H1 (cell line): Measurements from ENCODE around the gene PGPEP1. TPM values are rescaled to one million over a fixed set of nuclear protein-coding genes. Genes with fewer than 3 reads are reported as not detected.
"Not testable (repeated sequence)": the region's sequence is repeated elsewhere in the genome, so short reads cannot be mapped to it uniquely, and the experiment has no call there.

Experiments used
- CTCF ChIA-PET: fragments of 300-600 bp; sonication (Branson Sonifier 250); formaldehyde crosslinking; loops from one replicate; lab custom pipeline; 2021; ENCODE audit not compliant: partially characterized antibody; lab: Charles Lee
- POLR2A ChIA-PET: fragments of 300-600 bp; sonication (Branson Sonifier 250); formaldehyde crosslinking; loops from one replicate; lab custom pipeline; 2021; ENCODE audit warnings: inconsistent platforms; ENCODE audit not compliant: partially characterized antibody; lab: Charles Lee
- DNase-seq, 2 experiments: peaks; one replicate each; pipeline versions ENCODE4 v3.0.0 to v3.0.0-alpha.2; 2010 to 2022; ENCODE audit warnings: low spot score in 2 of 2, low read depth in 1 of 2, mixed read lengths in 1 of 2
- FAIRE-seq: peaks from 2 replicates; lab custom pipeline; 2011; peaks lifted over from hg19 to GRCh38; lab: Jason Lieb, UNC
- H2AFZ ChIP-seq: 2 replicates; pipeline ENCODE4 v1.8.1; 2012; ENCODE audit warnings: low read length, inconsistent platforms
- H2AK5ac ChIP-seq: 2 replicates; pipeline ENCODE4 v1.6.1; 2013; ENCODE audit warnings: low read depth, low read length
- H2BK120ac ChIP-seq: replicated peaks from 2 replicates; pipeline ENCODE3; 2013; ENCODE audit warnings: low read depth, low read length, inconsistent platforms
- H2BK12ac ChIP-seq: 2 replicates; pipeline ENCODE4 v1.6.1; 2013; ENCODE audit warnings: low read depth, low read length
- H2BK15ac ChIP-seq: 2 replicates; pipeline ENCODE4 v1.6.1; 2013; ENCODE audit warnings: low read length
- H2BK20ac ChIP-seq: 2 replicates; pipeline ENCODE4 v1.6.1; 2013; ENCODE audit warnings: low read length
- H2BK5ac ChIP-seq: 2 replicates; pipeline ENCODE4 v1.6.1; 2013; ENCODE audit warnings: low read depth, low read length
- H3K14ac ChIP-seq: 2 replicates; pipeline ENCODE4 v1.6.1; 2013; ENCODE audit warnings: inconsistent platforms; ENCODE audit not compliant: insufficient read length
- H3K18ac ChIP-seq: 2 replicates; pipeline ENCODE4 v1.6.1; 2013; ENCODE audit warnings: low read length; ENCODE audit errors: extremely low read depth
- H3K23ac ChIP-seq: 2 replicates; pipeline ENCODE4 v1.6.1; 2013; ENCODE audit warnings: inconsistent platforms; ENCODE audit not compliant: insufficient read length
- H3K23me2 ChIP-seq: 2 replicates; pipeline ENCODE4 v1.6.1; 2013; ENCODE audit warnings: low read depth, low read length
- H3K27ac ChIP-seq: 2 replicates; pipeline ENCODE4 v1.6.1; 2011; ENCODE audit warnings: low read depth, low read length, inconsistent platforms
- H3K27me3 ChIP-seq, 4 experiments: replicated peaks in 1 of 4; 1 replicate in 1 of 4; 2 replicates in 3 of 4; pipeline versions ENCODE4 v1.6.1 to v1.8.1; 2011 to 2013; ENCODE audit warnings: low read length in 3 of 4, mild to moderate bottlenecking in 3 of 4, inconsistent platforms in 2 of 4, mixed read lengths in 2 of 4, moderate library complexity in 1 of 4; ENCODE audit not compliant: control insufficient read depth in 3 of 4, insufficient read depth in 3 of 4; ENCODE audit errors: extremely low read depth in 1 of 4
- H3K36me3 ChIP-seq, 4 experiments: 2 replicates each; pipeline versions ENCODE4 v1.6.1 to v1.8.1; 2011 to 2013; ENCODE audit warnings: mild to moderate bottlenecking in 4 of 4, low read length in 3 of 4, moderate library complexity in 2 of 4, control low read depth in 1 of 4, inconsistent platforms in 1 of 4; ENCODE audit not compliant: insufficient read depth in 4 of 4, control insufficient read depth in 2 of 4
- H3K4ac ChIP-seq: replicated peaks from 2 replicates; pipeline ENCODE3; 2013; ENCODE audit warnings: low read length, low read depth, mixed read lengths, inconsistent platforms; ENCODE audit not compliant: insufficient read length
- H3K4me1 ChIP-seq, 4 experiments: replicated peaks in 1 of 4; 1 replicate in 1 of 4; 2 replicates in 3 of 4; pipeline versions ENCODE4 v1.6.1 to v1.8.1; 2011 to 2013; ENCODE audit warnings: low read length in 3 of 4, inconsistent platforms in 2 of 4, mixed read lengths in 1 of 4; ENCODE audit not compliant: insufficient read depth in 4 of 4, control insufficient read depth in 3 of 4
- H3K4me2 ChIP-seq, 2 experiments: 2 replicates each; pipeline versions ENCODE4 v1.6.1 to v1.8.1; 2011 to 2013; ENCODE audit warnings: low read depth in 2 of 2, low read length in 2 of 2, control low read depth in 1 of 2, inconsistent platforms in 1 of 2, mild to moderate bottlenecking in 1 of 2; ENCODE audit not compliant: insufficient read depth in 1 of 2
- H3K4me3 ChIP-seq, 4 experiments: fragments of 200-600, 300-600 bp in 1 of 4; sonication (generic), shearing (Covaris generic), sonication (Bioruptor Twin) in 1 of 4; 2 replicates each; pipeline versions ENCODE4 v1.5.1 to v1.8.1; 2011 to 2016; ENCODE audit warnings: low read length in 4 of 4, low read depth in 3 of 4, control low read depth in 2 of 4, inconsistent platforms in 2 of 4, mild to moderate bottlenecking in 2 of 4, mixed read lengths in 1 of 4, moderate library complexity in 1 of 4; ENCODE audit not compliant: insufficient read depth in 2 of 4; ENCODE audit errors: extremely low read depth in 1 of 4
- H3K56ac ChIP-seq: replicated peaks from 2 replicates; pipeline ENCODE3; 2013; ENCODE audit warnings: low read depth, mild to moderate bottlenecking, mixed read lengths, low read length, inconsistent platforms; ENCODE audit not compliant: insufficient read length
- H3K79me1 ChIP-seq: 2 replicates; pipeline ENCODE4 v1.6.1; 2013; ENCODE audit warnings: low read depth, low read length, control low read depth
- H3K79me2 ChIP-seq, 2 experiments: 2 replicates each; pipeline versions ENCODE4 v1.6.1 to v1.8.1; 2012 to 2013; ENCODE audit warnings: low read length in 2 of 2, mild to moderate bottlenecking in 2 of 2, inconsistent platforms in 1 of 2; ENCODE audit not compliant: insufficient read depth in 2 of 2, control insufficient read depth in 1 of 2
- H3K9ac ChIP-seq, 4 experiments: replicated peaks in 1 of 4; 1 replicate in 1 of 4; 2 replicates in 3 of 4; pipeline versions ENCODE4 v1.6.1 to v1.8.1; 2011 to 2013; ENCODE audit warnings: low read depth in 3 of 4, low read length in 3 of 4, control low read depth in 2 of 4, mild to moderate bottlenecking in 2 of 4, moderate library complexity in 2 of 4, inconsistent platforms in 1 of 4; ENCODE audit errors: extremely low read depth in 1 of 4
- H3K9me3 ChIP-seq, 2 experiments: 2 replicates each; pipeline versions ENCODE4 v1.6.1 to v1.8.1; 2012 to 2013; ENCODE audit warnings: mild to moderate bottlenecking in 2 of 2, moderate library complexity in 2 of 2, control low read depth in 1 of 2, inconsistent platforms in 1 of 2, low read depth in 1 of 2, low read length in 1 of 2, mixed read lengths in 1 of 2; ENCODE audit not compliant: insufficient read depth in 2 of 2
- H4K20me1 ChIP-seq, 2 experiments: replicated peaks in 1 of 2; 2 replicates each; pipeline versions ENCODE3 to v1.8.1; 2011 to 2013; ENCODE audit warnings: inconsistent platforms in 2 of 2, low read length in 2 of 2, mild to moderate bottlenecking in 1 of 2; ENCODE audit not compliant: insufficient read depth in 2 of 2, control insufficient read depth in 1 of 2
- H4K5ac ChIP-seq: 2 replicates; pipeline ENCODE4 v1.6.1; 2013; ENCODE audit warnings: low read length, low read depth, mixed read lengths, inconsistent platforms; ENCODE audit not compliant: insufficient read length
- H4K8ac ChIP-seq: 2 replicates; pipeline ENCODE4 v1.8.0; 2013; ENCODE audit warnings: mild to moderate bottlenecking, moderate library complexity, low read length, inconsistent platforms; ENCODE audit not compliant: insufficient read depth; ENCODE audit errors: extremely low read depth
- H4K91ac ChIP-seq: replicated peaks from 2 replicates; pipeline ENCODE3; 2013; ENCODE audit warnings: low read length, mixed read lengths, inconsistent platforms; ENCODE audit not compliant: insufficient read length
- CBX8 ChIP-seq: fragments of 300-800, 300-1000 bp; sonication (generic); IDR thresholded peaks from 2 replicates; pipeline ENCODE4 v1.7.1; 2016; ENCODE audit warnings: low read depth, low read length, borderline replicate concordance
- CHD2 ChIP-seq: IDR thresholded peaks from 2 replicates; pipeline ENCODE4 v1.6.1; 2012; ENCODE audit warnings: low read length, improper control_type of control experiment
- CREB1 ChIP-seq: IDR thresholded peaks from 2 replicates; pipeline ENCODE4 v1.6.1; 2012; ENCODE audit warnings: inconsistent platforms
- CTCF ChIP-seq, 3 experiments: IDR thresholded peaks; 1 replicate in 2 of 3; 2 replicates in 1 of 3; pipeline versions ENCODE4 v1.5.1 to v1.6.1; 2011; ENCODE audit warnings: low read length in 3 of 3, mild to moderate bottlenecking in 3 of 3, inconsistent platforms in 2 of 3, low read depth in 1 of 3, moderate library complexity in 1 of 3; ENCODE audit not compliant: insufficient read depth in 1 of 3; ENCODE audit errors: control extremely low read depth in 1 of 3
- GTF2F1 ChIP-seq: IDR thresholded peaks from 2 replicates; pipeline ENCODE4 v1.6.1; 2012; ENCODE audit warnings: low read depth, low read length, improper control_type of control experiment, borderline replicate concordance
- JUN ChIP-seq: IDR thresholded peaks from 2 replicates; pipeline ENCODE4 v1.6.1; 2011; ENCODE audit warnings: low read depth, mild to moderate bottlenecking, improper control_type of control experiment, low read length
- TBP ChIP-seq: IDR thresholded peaks from 2 replicates; pipeline ENCODE4 v1.6.1; 2011; ENCODE audit warnings: low read depth, low read length, improper control_type of control experiment
- WGBS, 2 experiments: shearing (Covaris generic) in 1 of 2; methylation state at CpG; one replicate each; pipeline versions ENCODE4 v1.1.6 to v1.1.7; 2013 to 2015; ENCODE audit warnings: low lambda C conversion rate in 2 of 2, mixed read lengths in 2 of 2, inconsistent platforms in 1 of 2, low coverage in 1 of 2, missing lambda C conversion rate in 1 of 2; ENCODE audit not compliant: insufficient replicate concordance in 2 of 2, insufficient coverage in 1 of 2, insufficient read length in 1 of 2; ENCODE audit errors: extremely low coverage in 1 of 2, missing lambda C conversion rate in 1 of 2; 5-methylcytosine and 5-hydroxymethylcytosine counted together
- polyA plus RNA-seq, 7 experiments: library from polyadenylated mRNA; depleted of rRNA in 3 of 7; stranded (reverse) in 5 of 7; unstranded in 2 of 7; fragments of >200 nt in 5 of 7; fragments of 200-250 nt in 2 of 7; gene quantifications; 1 replicate in 5 of 7; 2 replicates in 1 of 7; 4 replicates in 1 of 7; pipeline versions ENCODE4 v1.2.1 to v1.2.3, GENCODE V29; 2011 to 2013; ENCODE audit warnings: missing spikeins in 2 of 7, mixed read lengths in 2 of 7
- total RNA-seq: library from RNA; stranded (reverse); fragmentation: NEBNext Ultra II Directional; extraction: Animal tissue kit (Norgen Biotek cat#: 25700); gene quantifications from 2 replicates; pipeline ENCODE4 v1.2.1, GENCODE V29; 2021

PGPEP1 gene
- total and polyA plus RNA-seq, 2 of the 8 experiments (the other 6 are each of a cell fraction or from before 2014, with no cell fraction given) = 17.0 to 33.4 TPM

GRCh38 chr19:18363787-18364186 is 23.4 kb downstream of the PGPEP1 start (continued):
- TF ChIP-seq CTCF (IDR thresholded peaks at IDR 0.05; ENCODE audit: control extremely low read depth in 1 of 3, insufficient read depth in 1 of 3, low read depth in 1 of 3, low read length in 3 of 3) (no peak), CBX8 (no peak), JUN (no peak), CREB1 (no peak), GTF2F1 (no peak), TBP (no peak), CHD2 (no peak)

- not testable (repeated sequence) for H3K79me1 ChIP-seq, H3K23me2 ChIP-seq, FAIRE-seq, H4K20me1 ChIP-seq, H3K36me3 ChIP-seq, H3K9me3 ChIP-seq, H3K4me3 ChIP-seq, DNase-seq, H2BK15ac ChIP-seq, H4K8ac ChIP-seq, H2AFZ ChIP-seq, H3K27me3 ChIP-seq, H3K4me2 ChIP-seq, H2BK20ac ChIP-seq, H3K23ac ChIP-seq, H3K4ac ChIP-seq, H3K79me2 ChIP-seq, H3K56ac ChIP-seq, H3K14ac ChIP-seq
- 0 out of 7 replicates have a peak overlapping the region, but pooled peaks of 1 of the 4 experiments have one; percentile 40 for H3K9ac ChIP-seq
- peak overlapping the region; percentile 40; the same call in 1 of the 2 replicates for H2BK12ac ChIP-seq
- peak overlapping the region; percentile 98 for H3K18ac ChIP-seq
- peak overlapping the region; percentile 89 for H2BK5ac ChIP-seq
- H2AK5ac ChIP-seq = peak overlapping the region; percentile 43; the same call in 1 of the 2 replicates
- ChIA-PET CTCF (interaction anchor here (0.7 to 4.7 kb wide), 9 partner anchors 10 to 46 kb away, joined by 3 to 27 read pairs (median 7); partner anchors contain the start of gene GDF15), POLR2A (interaction anchor here (0.8 to 4.0 kb wide), 10 partner anchors 11 to 83 kb away, joined by 3 to 20 read pairs (median 4); partner anchors contain the start of genes GDF15, JUND, LSM4 and SSBP4)
- peak overlapping the region; percentile 87; the same call in 1 of the 2 replicates for H3K27ac ChIP-seq
- peak overlapping the region; percentile 74 for H4K5ac ChIP-seq
- peaks cover 1 to 12% (median 8%) of the 10 kb centered on the region in 4 experiments; a peak in 5 of 7 replicates for H3K4me1 ChIP-seq
- H4K91ac ChIP-seq = peak overlapping the region; percentile 90
- WGBS, 2 experiments = 75% methylated on average over 11 of the region's 11 CpGs; no CpG with 5 or more reads in 1 of the 2 experiments
- H2BK120ac ChIP-seq = peak overlapping the region; percentile 76
Measured at GRCh38 chr19:18364277-18364825, 24.0 kb downstream of the PGPEP1 start.
